ENCODE results near the gene KCNH4. TPM values are rescaled to one million over a fixed set of nuclear protein-coding genes. Genes with fewer than 3 reads are reported as not detected.

KCNH4 gene
- total RNA-seq, 1 experiment from 2014 or later, result not detected

DNA sequence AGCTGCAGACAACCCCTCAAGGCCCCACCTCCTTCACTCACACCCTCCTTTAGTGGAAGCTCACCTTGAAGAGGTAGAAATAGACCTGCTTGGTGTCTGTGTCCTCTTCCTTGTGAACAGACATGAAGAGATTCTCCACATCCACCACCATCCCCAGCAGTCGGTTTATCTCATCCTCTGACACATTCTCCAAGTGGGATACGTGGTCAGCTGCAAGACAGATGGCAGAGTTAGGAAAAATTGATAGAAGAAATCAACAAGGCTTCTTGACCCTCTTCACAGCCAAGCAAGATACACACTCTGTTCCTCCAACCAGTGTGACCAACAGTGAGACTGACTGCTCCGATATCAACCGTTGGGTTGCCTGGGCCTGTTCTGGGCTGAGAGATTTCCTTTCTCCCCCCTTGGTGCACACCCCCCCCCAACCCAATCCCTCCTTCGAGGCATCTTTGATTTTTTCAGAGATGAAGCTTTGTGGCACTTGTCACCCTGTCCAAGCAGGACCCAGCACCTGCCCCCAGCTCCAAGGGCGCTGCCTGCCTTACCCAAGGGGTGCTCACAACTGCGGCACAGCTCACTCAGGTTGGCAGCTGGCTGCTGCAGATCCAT lies 60.7 kb downstream of the KCNH4 start:
- DNase-seq (ENCODE audit: low read depth), result no peak

DNA sequence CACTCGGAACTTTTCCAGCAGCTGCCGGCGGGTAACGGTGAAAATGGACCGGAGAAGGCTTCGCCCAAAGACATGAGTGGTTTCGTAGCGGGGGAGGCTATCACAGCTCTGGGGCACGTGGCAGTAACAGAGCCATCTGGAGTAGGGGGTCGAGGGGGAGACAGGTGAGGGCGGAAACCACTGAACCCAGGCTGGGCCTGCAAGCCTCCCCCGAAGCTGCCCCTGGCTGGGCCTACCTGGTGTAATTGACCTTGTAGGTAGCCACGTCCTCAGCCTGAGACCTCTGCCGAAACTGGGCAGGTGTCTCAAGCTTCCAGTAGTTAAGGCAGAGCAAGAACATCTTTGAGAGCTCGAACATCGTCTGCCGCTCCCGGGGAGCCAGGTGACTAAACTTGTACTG lies 61.6 kb downstream of the KCNH4 start:
- no peak for DNase-seq (ENCODE audit: low read depth)

DNA sequence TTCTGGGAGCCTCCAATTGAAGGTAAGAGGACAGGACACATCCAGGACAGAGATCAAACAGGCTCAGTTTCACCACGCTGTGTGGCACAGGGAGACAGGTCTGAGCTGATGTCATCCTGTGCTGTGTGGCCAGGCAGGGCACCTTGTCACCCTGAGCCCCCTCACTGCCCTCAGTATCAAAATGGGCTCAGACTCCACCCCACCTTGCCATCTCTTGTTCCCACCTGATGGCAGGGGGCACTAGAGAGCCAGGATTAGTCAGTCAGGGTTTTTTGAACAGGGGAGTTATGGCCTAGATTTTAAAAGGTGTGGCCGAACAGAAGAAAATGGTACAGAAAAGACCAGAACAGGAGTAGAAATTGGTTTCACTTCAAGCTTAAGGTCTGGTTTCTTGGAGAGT lies 62.4 kb downstream of the KCNH4 start:
- DNase-seq (ENCODE audit: low read depth), result peak; percentile 30

DNA sequence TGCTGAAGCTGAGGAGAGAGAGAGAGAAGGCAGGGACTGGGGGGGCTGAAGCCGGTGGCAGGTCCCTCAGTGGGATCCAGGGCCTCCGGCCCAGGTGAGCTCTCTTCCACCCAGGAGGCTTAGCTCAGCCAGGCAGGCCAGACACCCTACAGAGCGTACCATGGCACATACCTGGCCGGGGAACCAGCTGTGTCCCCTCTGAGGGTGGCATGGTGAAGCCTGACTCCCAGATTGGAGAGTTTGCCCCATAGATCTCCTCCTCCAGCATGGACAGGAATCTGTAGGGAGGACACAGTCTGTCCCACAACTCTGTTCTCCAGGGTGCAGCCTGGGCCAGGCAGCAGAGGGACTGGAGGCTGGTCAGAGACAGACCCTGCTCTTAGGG lies 62.8 kb downstream of the KCNH4 start:
- DNase-seq (ENCODE audit: low read depth), result no peak

DNA sequence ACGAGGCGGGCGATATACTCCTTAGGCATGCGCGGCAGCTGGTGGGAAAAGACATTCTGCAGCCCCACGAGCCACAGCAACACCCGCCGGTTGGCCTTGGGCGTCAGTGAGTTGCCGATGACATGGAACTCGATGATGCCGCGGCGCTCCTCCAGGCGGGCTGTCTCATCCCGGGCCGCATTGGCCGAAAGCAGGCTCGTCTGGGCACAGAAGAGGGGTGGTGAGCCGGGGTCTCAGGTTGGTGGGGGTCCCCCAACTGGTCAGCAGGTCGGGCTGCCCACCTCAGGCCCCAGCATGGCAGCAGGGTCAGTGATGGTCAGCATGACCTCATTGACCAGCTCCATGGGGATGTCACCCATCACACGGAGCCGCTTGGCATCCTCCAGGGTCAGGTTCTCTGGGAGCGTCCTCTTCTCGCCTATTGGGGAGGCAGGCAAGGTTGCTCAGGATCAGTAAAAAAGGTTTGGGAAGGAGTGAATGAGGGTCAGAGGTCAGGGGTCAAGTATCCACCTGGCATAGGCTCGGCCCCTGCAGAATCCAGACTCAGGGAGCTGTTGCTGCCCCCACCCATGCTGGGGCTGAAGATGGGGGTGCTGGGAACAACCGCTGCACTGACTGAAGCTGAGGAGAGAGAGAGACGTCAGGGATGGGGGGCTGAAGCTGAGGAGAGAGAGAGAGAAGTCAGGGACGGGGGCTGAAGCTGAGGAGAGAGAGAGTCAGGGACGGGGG lies 63.4 kb downstream of the KCNH4 start:
- DNase-seq (ENCODE audit: low read depth), result no peak

DNA sequence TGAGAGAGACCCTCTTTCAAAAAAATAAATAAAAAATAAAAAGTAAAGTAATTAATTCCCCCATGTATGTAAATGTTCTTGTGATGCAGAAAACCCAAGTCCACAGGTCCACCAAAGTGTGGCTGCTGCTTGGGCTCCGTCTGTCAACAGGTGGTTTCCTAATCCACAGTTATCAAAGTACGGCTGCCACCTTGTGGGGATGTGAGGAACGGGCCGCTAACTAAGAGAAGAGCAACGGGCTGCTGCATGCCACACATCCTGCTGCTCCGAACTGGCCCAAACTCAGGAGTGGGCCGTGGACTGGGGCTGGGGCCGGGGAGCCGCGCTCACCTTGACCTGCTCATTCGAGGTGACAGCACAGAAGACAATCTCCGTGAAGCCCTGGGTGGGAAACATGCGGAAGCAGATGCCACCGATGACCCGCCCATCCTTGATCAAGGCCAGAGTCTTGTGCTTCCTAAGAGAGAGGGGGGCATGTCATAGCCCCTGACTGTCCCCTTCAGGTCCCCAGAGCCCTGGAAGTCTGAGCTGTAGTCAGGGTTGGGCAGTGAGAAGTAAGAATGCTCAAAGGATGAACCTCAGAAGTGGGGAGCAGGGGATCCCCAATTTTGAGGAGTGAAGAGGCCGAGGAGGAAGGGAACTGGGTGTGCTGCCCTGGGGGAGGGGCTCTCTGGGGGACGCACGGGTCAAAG lies 64.1 kb downstream of the KCNH4 start:
- peak; percentile 77 for DNase-seq (ENCODE audit: low read depth)

DNA sequence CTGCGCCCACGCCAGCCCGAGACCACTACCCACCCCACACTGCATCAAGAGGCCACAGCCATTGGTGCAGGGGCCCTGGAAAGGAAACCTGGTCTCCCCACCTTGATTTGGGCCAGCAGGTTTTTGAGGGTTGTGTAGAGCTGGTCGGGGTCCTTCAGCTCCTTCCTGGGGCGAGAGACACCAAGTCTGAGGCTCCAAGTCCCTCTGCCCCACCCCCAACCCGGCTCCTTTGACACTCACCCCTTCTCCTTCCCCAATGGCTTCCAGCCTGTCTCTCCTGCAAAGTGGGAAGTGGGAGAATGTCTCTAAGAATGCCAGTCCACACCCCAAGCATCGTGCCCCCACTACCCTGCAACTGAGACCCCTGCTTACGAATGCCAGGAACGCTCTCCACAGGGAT lies 66.8 kb downstream of the KCNH4 start:
- no peak for DNase-seq (ENCODE audit: low read depth)

DNA sequence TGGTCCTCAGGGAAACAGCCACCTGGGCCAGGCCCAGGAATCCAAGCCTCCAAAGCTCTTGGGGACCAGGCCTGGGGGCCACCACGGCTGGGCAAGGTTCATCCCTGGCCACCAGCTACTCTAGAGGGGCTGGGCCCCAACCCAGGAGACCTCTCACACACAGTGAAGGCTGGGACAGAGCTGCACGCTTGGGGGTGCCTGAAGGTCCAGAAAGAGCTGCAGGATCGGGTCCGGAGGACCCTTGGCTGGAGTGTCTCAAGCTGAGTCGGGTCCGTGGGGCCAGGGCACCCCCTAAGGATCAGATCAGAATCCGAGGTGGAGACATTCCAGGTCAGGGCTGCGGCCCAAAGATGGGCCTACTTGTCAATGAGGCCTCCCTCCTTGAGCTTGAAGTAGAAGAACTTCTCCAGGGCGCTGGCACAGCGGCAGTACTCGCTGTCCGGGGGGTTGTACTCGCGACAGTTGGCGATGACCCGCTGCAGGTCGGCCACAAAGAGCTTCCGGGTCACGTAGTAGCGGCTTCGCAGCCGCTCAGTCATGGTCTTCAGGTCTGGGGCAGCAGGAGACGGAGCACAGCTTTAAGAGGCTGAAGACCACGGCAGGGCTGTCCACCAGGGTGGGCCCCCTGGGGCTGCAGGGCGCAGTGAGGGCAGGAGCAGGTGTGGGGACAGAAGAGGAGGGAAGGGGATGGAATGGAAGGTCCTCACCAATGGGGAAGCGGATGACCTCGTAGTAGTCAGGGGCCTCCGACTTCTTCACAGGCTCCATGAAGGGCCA lies 67.5 kb downstream of the KCNH4 start:
- no peak for DNase-seq (ENCODE audit: low read depth)

DNA sequence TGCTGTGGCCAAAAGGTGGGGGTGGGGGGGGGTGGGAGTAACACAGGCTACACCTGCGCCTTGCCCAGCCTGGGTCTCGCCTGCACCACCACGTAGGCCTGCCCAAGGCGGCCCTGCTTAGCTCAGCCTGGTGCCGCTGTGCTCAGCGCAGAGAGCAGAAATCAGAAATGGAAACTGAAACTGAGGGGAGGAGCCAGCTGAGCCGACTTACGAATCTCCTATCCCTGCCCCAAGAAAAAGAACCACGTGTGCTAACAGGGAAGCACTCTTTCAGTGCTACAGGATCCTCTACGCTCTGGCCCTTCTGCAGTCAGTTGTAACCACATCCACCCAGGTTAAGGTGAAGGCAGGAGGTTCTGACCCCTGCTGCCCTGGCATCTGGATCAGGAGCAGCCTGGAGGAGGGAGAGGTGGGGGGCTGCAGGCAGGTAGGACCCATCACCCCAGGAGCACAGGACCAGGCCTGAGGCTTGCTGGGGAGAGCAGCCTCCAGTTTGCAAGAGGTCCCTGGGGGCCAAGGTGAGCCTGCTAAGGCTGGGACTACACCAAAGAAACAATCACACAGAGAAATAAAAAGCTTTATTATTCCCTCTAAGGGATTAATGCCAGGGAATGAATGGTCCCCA lies 68.3 kb downstream of the KCNH4 start, which contains the start of gene DHX58:
TSS of gene DHX58 (minus strand) at position 163 of the 625 bp plus-strand sequence. CDS start 822 bp downstream, outside the sequence.
- peak; percentile 83 for DNase-seq (ENCODE audit: low read depth)

DNA sequence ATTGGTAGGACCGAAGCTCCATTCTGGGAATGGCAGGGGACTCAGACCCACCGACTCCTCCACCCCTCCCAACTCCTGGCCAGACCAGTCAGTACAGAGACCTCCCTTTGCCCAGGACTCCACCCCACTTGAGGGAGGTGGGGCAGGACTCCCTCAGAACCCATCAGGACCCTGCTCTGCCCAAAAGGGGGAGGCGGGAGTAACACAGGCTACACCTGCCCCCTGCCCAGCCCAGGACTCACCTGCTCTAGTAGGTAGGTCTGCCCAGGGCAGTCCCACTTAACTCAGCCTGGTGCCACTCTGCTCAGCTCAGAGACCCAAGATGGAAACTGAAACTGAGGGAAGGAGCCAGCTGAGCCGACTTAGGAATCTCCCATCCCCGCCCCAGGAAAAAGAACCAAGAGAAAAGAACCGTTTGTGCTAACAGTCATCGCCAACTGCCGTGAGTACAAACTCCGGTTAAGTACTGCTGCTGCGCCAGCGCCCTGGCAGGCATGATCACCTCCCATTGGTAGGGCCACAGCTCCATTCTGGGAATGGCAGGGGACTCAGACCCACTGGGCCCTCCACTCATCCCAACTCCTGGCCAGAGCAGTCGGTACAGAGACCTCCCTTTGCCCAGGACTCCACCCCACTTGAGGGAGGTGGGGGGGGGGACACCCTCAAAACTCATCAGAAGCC lies 68.9 kb downstream of the KCNH4 start:
- DNase-seq (ENCODE audit: low read depth), result no peak

DNA sequence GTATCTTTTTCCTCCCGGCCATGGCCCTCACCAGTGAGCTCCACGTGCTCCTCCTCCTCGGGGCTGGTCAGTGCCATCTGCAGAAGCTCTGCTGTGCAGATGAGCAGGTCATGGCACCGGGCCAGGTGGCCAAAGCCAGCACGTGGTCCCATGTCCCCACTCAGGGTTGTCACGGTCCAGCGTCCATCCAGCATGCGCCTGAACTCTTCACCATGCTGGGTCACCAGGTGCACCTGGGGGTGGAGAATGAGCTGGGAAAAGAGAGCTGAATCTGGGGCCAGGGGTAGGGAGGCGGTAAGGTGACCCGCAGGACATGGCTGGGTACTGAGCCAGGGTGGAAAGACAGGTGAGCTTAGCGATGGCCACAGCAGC lies 69.7 kb downstream of the KCNH4 start:
- no peak for DNase-seq (ENCODE audit: low read depth)

DNA sequence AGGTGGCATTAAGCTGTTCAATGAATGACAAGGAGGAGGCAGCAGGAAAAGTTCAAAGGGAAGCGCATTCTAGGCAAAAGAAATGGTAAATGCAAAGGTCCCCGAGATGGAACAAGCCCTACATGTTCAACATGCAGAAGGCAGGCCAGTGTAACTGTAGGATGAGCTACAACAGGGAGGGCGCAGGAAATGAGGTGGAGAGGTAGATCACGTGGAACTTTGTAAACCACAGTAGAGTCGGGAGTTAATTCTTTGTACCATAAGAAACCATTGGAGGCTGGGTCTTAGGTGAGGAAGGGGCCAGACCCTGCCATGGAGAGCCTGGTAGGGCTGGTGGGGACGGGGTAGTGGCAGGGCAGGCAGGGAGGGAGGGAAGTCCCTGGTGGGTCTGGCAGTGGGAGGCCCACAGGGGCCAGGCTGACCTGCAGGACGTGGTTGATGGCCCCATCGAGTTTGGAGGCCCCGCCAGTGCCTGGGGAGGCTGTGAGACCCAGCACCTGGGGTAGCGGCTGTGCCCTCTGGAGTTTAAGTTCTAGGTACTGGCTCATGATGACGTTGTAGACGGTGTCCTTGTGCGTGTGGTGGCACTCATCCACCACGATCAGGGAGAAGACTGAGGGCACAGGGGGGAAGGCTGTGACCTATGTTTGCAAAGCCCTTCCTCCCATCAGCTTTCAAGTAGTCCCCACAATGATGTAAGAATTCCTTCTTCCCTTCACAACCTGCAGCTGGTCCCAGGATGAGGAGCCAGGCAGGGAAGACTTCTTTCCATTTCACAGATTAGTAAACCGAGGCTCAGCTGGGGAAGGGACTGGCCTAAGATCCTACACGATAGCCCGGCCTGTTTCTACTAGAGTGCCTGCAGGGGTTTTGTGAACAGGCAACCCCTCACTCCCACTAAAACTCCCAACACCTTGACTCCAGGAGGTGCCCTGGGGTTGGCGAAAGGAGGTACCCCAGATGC lies 70.4 kb downstream of the KCNH4 start:
- no peak for DNase-seq (ENCODE audit: low read depth)

DNA sequence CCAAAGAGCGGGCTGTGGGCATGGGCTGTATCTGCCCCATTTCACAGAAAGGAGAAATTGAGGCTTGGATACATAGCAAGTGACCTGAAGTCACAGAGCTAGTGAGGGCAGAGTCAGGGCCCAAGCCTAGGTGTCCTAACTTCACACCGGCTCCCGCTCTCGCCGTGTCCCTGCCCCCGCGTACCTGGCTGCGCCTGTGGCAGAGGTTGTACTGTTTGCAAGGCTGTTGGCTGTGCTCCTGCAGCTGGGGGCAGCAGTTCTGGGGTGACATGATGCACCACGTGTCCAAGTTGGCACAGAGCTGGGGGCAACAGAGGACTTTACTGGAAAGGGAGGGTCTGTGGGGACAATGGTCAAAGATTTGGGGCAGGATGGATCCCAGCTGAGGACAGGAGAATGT lies 71.9 kb downstream of the KCNH4 start:
- DNase-seq (ENCODE audit: low read depth), result no peak

DNA sequence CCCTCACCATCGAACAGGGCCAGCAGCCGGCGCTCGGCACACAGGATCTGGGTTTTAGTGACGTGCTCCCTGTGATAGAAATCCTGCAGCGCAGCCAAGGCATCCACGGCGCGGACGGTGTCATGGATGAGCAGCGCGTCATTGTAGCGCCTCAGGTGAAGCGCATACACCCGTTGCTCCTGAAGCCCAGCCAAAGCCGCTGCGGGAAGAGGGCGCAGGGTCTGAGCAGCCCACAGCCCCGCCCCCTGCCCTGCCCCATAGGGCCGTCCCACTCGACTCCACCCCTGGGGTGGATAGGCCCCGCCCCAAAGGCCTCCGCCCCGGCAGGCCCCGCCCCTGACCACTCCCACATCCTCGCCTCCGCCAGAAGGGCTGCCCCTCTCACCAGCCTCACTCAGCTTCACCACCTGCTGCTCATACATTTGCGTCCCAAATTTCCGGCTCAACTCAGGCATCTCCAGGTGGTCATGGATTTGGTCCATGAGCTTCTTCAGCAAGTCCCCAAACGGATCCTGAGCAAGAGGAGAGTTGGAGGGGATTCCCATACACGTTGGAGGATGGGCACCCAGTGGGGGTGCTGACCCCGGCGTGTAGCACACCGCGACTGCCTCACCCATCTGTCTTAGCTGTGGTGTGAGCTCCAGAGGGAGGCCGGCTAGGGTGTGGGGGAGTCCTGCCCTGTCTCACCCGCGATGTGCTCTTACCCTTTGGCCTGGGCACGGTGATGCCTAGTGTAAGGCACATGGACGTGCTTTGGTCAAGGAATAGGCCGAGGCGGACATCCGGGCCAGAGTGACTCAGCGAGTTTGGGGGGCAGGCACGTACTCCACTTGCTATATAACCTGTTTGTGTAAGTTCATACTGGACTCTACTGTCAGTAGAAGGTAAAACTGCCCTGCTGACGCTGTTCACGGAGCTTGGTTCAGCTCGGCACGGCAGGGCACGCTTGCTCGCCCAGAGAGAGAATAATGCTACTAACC lies 73.1 kb downstream of the KCNH4 start:
- no peak for DNase-seq (ENCODE audit: low read depth)

DNA sequence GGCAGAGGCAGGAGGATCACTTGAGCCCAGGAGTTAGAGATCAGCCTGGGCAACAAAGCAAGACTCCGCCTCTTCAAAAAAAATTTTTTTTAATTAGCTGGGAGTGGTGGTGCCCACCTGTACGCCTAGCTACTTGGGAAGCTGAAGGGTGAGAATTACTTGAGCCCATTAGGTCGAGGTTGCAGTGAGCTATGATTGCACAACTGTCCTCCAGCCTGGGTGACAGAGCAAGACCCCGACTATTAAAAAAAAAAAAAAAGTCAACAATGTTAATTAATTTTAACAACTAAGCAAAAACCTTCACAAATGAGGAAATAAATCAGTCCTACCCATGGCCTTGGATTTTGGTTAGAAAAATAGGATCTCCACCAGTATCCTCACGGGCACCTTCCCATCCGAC lies 73.8 kb downstream of the KCNH4 start:
- no peak for DNase-seq (ENCODE audit: low read depth)

Measured in HT1080 (cell line).